Suprapubic skin (tissue), 3 donors: Measurements from ENCODE around the gene SVIL.

Experiments
- CTCF ChIP-seq, 2 donors: fragments of 200-600 bp in 1 of 2; fragments of 450-650 bp in 1 of 2; sonication (generic) in 1 of 2; IDR thresholded peaks; one replicate each; pipeline ENCODE4 v1.5.1; 2016 to 2019; ENCODE audit warnings: antibody characterized with exemption in 2 of 2, mild to moderate bottlenecking in 1 of 2, moderate library complexity in 1 of 2
- EP300 ChIP-seq: sonication (generic); formaldehyde crosslinking; IDR thresholded peaks from one replicate; pipeline ENCODE4 v1.6.1; 2017; ENCODE audit warnings: antibody characterized with exemption
- POLR2A ChIP-seq, 2 donors: fragments of 450-650 bp; IDR thresholded peaks; one replicate each; pipeline ENCODE4 v1.6.1; 2017; ENCODE audit warnings: antibody characterized with exemption in 2 of 2, mild to moderate bottlenecking in 2 of 2, moderate library complexity in 2 of 2

DNA sequence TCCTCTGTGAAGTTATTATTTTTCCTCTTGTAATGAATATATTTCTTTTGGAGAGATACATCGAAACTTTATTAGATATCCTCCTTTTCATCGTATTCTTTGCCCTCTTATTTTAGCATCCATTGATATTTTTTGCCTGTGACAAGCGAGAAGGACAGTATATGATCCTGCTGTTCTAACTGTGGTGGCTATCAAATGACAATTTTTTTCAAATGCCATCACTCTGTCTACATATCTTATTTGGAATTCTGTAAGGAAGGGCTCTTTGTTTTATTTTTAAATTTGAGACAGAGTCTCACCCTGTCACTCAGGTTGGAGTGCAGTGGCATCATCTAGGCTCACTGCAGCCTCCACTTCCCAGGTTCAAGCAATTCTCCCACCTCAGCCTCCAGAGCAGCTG is 217.4 kb downstream of the SVIL start:
- TF ChIP-seq POLR2A (IDR thresholded peaks at IDR 0.05): no peak
- no peak for TF ChIP-seq EP300
- TF ChIP-seq CTCF (IDR thresholded peaks at IDR 0.05): no peak
